Neural cell (in vitro differentiated cells): ENCODE data around the gene DGKQ.

Source experiments
- CTCF ChIP-seq: fragments of 450-650 bp; IDR thresholded peaks from 2 replicates; pipeline ENCODE4 v1.5.1; 2014; ENCODE audit warnings: antibody characterized with exemption, mild to moderate bottlenecking, moderate library complexity; ENCODE audit not compliant: poor library complexity, severe bottlenecking
- EP300 ChIP-seq: fragments of 450-650 bp; conservative IDR thresholded peaks from 2 replicates; pipeline ENCODE4 v1.6.1; 2014; ENCODE audit warnings: antibody characterized with exemption, mild to moderate bottlenecking, moderate library complexity; ENCODE audit not compliant: poor library complexity, severe bottlenecking
- EZH2 ChIP-seq: fragments of 200-600, 300-800 bp; shearing (Covaris generic), sonication (generic); IDR thresholded peaks from 2 replicates; pipeline ENCODE4 v1.6.1; 2014; ENCODE audit warnings: antibody characterized with exemption, low read length, borderline replicate concordance, mild to moderate bottlenecking; ENCODE audit not compliant: insufficient read depth, poor library complexity, severe bottlenecking
- RAD21 ChIP-seq: fragments of 450-650 bp; conservative IDR thresholded peaks from 2 replicates; pipeline ENCODE4 v1.6.1; 2014; ENCODE audit warnings: antibody characterized with exemption, mild to moderate bottlenecking, moderate library complexity
- REST ChIP-seq: IDR thresholded peaks from 2 replicates; pipeline ENCODE4 v1.6.1; 2012; ENCODE audit warnings: borderline replicate concordance

GRCh38 chr4:924107-925096 lies 49.0 kb downstream of the DGKQ start:
- TF ChIP-seq CTCF = no peak
- no peak for TF ChIP-seq EP300
- TF ChIP-seq EZH2 = no peak
- no peak for TF ChIP-seq RAD21
- no peak for TF ChIP-seq REST
